HEK293T (cell line): Measurements from ENCODE around the gene BCL2.

Experiments
- ARNT ChIP-seq: fragments of 450-650 bp; IDR thresholded peaks from 2 replicates; pipeline ENCODE4 v1.6.1; 2017; ENCODE audit warnings: mild to moderate bottlenecking
- CTBP1 ChIP-seq: fragments of 450-650 bp; IDR thresholded peaks from 2 replicates; pipeline ENCODE4 v1.6.1; 2016; ENCODE audit warnings: borderline replicate concordance
- ELF4 ChIP-seq: fragments of 450-650 bp; IDR thresholded peaks from 2 replicates; pipeline ENCODE4 v1.6.1; 2017; ENCODE audit warnings: antibody characterized with exemption
- FOXA1 ChIP-seq: fragments of 450-650 bp; IDR thresholded peaks from 2 replicates; pipeline ENCODE4 v1.6.1; 2016; ENCODE audit warnings: mild to moderate bottlenecking
- FOXK2 ChIP-seq: fragments of 450-650 bp; IDR thresholded peaks from 2 replicates; pipeline ENCODE4 v1.6.1; 2016; ENCODE audit warnings: mild to moderate bottlenecking
- HDGF ChIP-seq: fragments of 450-650 bp; IDR thresholded peaks from 2 replicates; pipeline ENCODE4 v1.6.1; 2017; ENCODE audit warnings: antibody characterized with exemption, borderline replicate concordance
- LEF1 ChIP-seq: fragments of 450-650 bp; IDR thresholded peaks from 2 replicates; pipeline ENCODE4 v1.6.1; 2017; ENCODE audit warnings: mild to moderate bottlenecking, borderline replicate concordance
- NFRKB ChIP-seq: fragments of 450-650 bp; IDR thresholded peaks from 2 replicates; pipeline ENCODE4 v1.6.1; 2016; ENCODE audit warnings: mild to moderate bottlenecking, moderate library complexity
- ZNF384 ChIP-seq: fragments of 450-650 bp; IDR thresholded peaks from 2 replicates; pipeline ENCODE4 v1.6.1; 2016

DNA sequence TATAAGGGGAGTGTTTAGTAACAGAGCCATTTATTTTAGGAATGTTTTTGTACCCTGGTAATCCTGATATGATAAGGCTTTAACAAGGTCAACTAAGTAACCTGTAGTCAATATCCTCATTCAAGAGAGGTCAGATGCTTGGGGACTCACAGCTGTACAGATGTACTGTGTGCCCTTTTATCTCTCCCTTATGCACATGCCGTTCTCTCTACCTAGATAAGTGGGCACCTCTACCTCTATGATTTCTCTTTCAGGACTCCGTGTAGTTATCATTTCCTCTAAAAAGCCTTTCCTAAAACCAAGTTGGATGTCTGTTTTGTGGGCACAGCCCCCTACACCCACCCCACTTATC is 132.4 kb downstream of the BCL2 start:
- TF ChIP-seq ZNF384, result no peak
- TF ChIP-seq ELF4, result no peak
- TF ChIP-seq LEF1, result no peak
- TF ChIP-seq ARNT, result no peak
- TF ChIP-seq FOXK2, result no peak
- no peak for TF ChIP-seq CTBP1
- no peak for TF ChIP-seq FOXA1
- TF ChIP-seq NFRKB, result no peak
- TF ChIP-seq HDGF, result no peak
